Mesendoderm (in vitro differentiated cells): Measurements from ENCODE around the gene TEAD4.
A peak's percentile ranks its signal among the peaks of the same experiment; 100 is the strongest.

Source experiments
- DNase-seq: peaks from one replicate; pipeline ENCODE4 v3.0.0; 2013
- H2AK5ac ChIP-seq: 2 replicates; pipeline ENCODE4 v1.6.1; 2013; ENCODE audit warnings: low read length, inconsistent platforms
- H2BK120ac ChIP-seq: 2 replicates; pipeline ENCODE4 v1.6.1; 2013; ENCODE audit warnings: low read depth, mild to moderate bottlenecking, low read length, moderate library complexity, mixed read lengths
- H2BK15ac ChIP-seq: replicated peaks from 2 replicates; pipeline ENCODE4 v1.6.1; 2013; ENCODE audit warnings: low read depth, mild to moderate bottlenecking, moderate library complexity
- H2BK5ac ChIP-seq: 2 replicates; pipeline ENCODE4 v1.6.1; 2013; ENCODE audit warnings: low read length, inconsistent platforms
- H3K18ac ChIP-seq: 2 replicates; pipeline ENCODE4 v1.6.1; 2013; ENCODE audit warnings: mild to moderate bottlenecking, low read length, mixed read lengths
- H3K23ac ChIP-seq: one replicate; pipeline ENCODE4 v1.6.1; 2013; ENCODE audit warnings: low read length
- H3K27ac ChIP-seq: 2 replicates; pipeline ENCODE4 v1.5.1; 2013; ENCODE audit warnings: low read depth, mild to moderate bottlenecking, inconsistent platforms, low read length, moderate library complexity
- H3K27me3 ChIP-seq: 2 replicates; pipeline ENCODE4 v1.6.1; 2013; ENCODE audit warnings: low read length, control low read depth, mild to moderate bottlenecking, inconsistent platforms; ENCODE audit not compliant: insufficient read depth, poor library complexity
- H3K36me3 ChIP-seq: 2 replicates; pipeline ENCODE4 v1.6.1; 2013; ENCODE audit warnings: low read length, inconsistent platforms; ENCODE audit not compliant: control insufficient read depth, insufficient read depth
- H3K4ac ChIP-seq: one replicate; pipeline ENCODE4 v1.6.1; 2013; ENCODE audit warnings: low read depth, mild to moderate bottlenecking, low read length, moderate library complexity
- H3K4me1 ChIP-seq: 2 replicates; pipeline ENCODE4 v1.6.1; 2013; ENCODE audit warnings: low read depth, low read length, inconsistent platforms; ENCODE audit not compliant: control insufficient read depth
- H3K4me2 ChIP-seq: 2 replicates; pipeline ENCODE4 v1.6.1; 2013; ENCODE audit warnings: low read length
- H3K4me3 ChIP-seq: 2 replicates; pipeline ENCODE4 v1.5.1; 2013; ENCODE audit warnings: mild to moderate bottlenecking, low read length
- H3K56ac ChIP-seq: one replicate; pipeline ENCODE4 v1.6.1; 2013; ENCODE audit warnings: low read length
- H3K79me1 ChIP-seq: 2 replicates; pipeline ENCODE4 v1.6.1; 2013; ENCODE audit warnings: low read length, inconsistent platforms
- H3K79me2 ChIP-seq: 2 replicates; pipeline ENCODE4 v1.6.1; 2013; ENCODE audit warnings: mild to moderate bottlenecking, low read length; ENCODE audit not compliant: control insufficient read depth, insufficient read depth
- H3K9ac ChIP-seq: 2 replicates; pipeline ENCODE4 v1.6.1; 2013; ENCODE audit warnings: low read length, inconsistent platforms
- H4K5ac ChIP-seq: one replicate; pipeline ENCODE4 v1.6.1; 2013; ENCODE audit warnings: low read length
- H4K8ac ChIP-seq: one replicate; pipeline ENCODE4 v1.6.1; 2013; ENCODE audit warnings: low read depth, mild to moderate bottlenecking, control low read depth, low read length, moderate library complexity
- WGBS: extraction: QIAGEN DNeasy Blood & Tissue Kit; methylation state at CpG from one replicate; pipeline ENCODE4 v1.1.7; 2013; ENCODE audit warnings: low lambda C conversion rate, missing lambda C conversion rate; ENCODE audit not compliant: insufficient coverage; ENCODE audit errors: extremely low coverage; 5-methylcytosine and 5-hydroxymethylcytosine counted together

The TEAD4 gene

DNA sequence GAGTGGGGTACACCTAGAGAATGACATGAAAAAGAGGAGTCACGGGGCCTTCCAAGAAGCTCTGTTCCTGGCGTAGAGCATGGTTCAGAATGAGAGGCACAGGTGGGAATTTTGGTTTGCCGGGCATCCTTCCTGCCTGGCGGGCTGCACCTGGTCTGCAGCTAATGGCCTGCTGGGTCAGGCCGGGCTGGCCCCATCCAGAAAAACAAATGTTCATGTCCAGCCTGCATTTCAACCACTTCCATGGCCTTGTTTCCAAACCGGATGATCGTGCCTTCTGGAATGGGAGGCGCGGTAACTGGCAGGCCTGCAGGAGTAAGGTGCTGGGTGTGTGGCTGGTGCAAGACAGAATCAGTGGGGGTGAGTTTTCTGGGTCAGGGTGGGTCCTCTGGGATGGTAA lies 14.4 kb downstream of the TEAD4 start:
- peaks cover 7% of the 10 kb centered on the region for H3K4me1 ChIP-seq
- no peak overlapping the region for H3K23ac ChIP-seq
- no CpG with 5 or more reads among the region's 9 CpGs for WGBS
- no peak for DNase-seq
- H3K56ac ChIP-seq: no peak overlapping the region
- no peak overlapping the region for H2BK15ac ChIP-seq
- H3K36me3 ChIP-seq: peaks cover 3% of the 10 kb centered on the region
- no peak overlapping the region for H3K27ac ChIP-seq
- no peak overlapping the region for H3K18ac ChIP-seq
- no peak overlapping the region for H3K9ac ChIP-seq
- H3K4me3 ChIP-seq: no peak overlapping the region
- H3K79me2 ChIP-seq: peaks cover 75% of the 10 kb centered on the region
- H2AK5ac ChIP-seq: no peak overlapping the region
- H2BK5ac ChIP-seq: no peak overlapping the region
- no peak overlapping the region for H4K5ac ChIP-seq
- H3K4ac ChIP-seq: no peak overlapping the region
- peaks cover 20% of the 10 kb centered on the region for H3K79me1 ChIP-seq
- no peak overlapping the region for H2BK120ac ChIP-seq
- H4K8ac ChIP-seq: no peak overlapping the region
- no peak overlapping the region for H3K4me2 ChIP-seq
- no peaks in the 10 kb centered on the region for H3K27me3 ChIP-seq

DNA sequence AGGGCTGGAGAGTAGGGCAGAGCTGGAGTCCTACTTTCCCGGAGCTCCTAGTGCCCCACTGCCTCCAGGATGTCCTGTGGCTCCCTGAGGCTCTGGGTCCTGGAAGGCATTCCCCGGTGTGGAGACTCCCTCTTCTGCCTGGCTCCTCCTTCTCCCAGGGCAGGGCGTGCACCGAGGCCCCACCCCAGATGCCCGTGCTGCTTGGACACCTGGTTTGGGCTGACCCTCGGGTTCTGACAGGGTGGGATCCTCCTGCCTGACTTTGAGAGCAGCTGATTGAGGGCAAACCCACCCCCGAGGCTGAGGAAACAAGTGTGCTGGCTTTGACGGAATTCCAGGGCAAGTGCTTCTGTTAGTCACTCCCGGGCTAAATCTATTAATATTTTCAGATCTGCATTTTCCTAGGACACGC lies 15.4 kb downstream of the TEAD4 start:
- no peak overlapping the region for H2BK120ac ChIP-seq
- no peaks in the 10 kb centered on the region for H3K27me3 ChIP-seq
- no peak overlapping the region for H3K4me3 ChIP-seq
- H3K9ac ChIP-seq: no peak overlapping the region
- H3K27ac ChIP-seq: no peak overlapping the region
- peaks cover 7% of the 10 kb centered on the region for H3K4me1 ChIP-seq
- WGBS: no CpG with 5 or more reads among the region's 10 CpGs
- H3K56ac ChIP-seq: no peak overlapping the region
- H2BK5ac ChIP-seq: no peak overlapping the region
- H4K8ac ChIP-seq: no peak overlapping the region
- DNase-seq: peak; percentile 40
- no peak overlapping the region for H2BK15ac ChIP-seq
- H3K4ac ChIP-seq: no peak overlapping the region
- H3K23ac ChIP-seq: no peak overlapping the region
- H3K79me2 ChIP-seq: peaks cover 70% of the 10 kb centered on the region
- H3K18ac ChIP-seq: no peak overlapping the region
- H3K79me1 ChIP-seq: peaks cover 21% of the 10 kb centered on the region
- no peak overlapping the region for H4K5ac ChIP-seq
- H3K4me2 ChIP-seq: no peak overlapping the region
- no peak overlapping the region for H2AK5ac ChIP-seq
- no peaks in the 10 kb centered on the region for H3K36me3 ChIP-seq

DNA sequence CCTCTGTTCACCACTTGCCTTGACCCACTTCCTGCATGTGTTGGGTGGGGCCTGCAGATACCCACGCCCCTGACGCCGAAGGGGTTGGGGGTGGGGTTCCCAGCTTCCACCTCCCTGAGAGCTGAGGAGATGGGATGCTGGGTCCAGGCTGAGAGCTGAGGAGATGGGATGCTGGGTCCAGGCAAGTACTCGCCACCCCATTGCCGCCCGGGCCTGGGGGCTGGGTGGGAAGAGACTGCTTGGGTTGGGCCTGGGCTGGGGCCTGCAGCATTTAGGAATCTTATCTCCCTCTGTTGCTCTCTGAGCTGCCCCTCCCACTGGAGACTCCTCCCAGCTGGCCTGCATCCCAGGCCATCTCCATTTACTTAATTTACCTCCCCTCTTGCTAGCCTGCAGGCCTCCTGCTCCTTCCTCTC lies 17.4 kb downstream of the TEAD4 start:
- Histone ChIP-seq H3K4me3 (no peak overlapping the region), H4K5ac (no peak overlapping the region), H3K56ac (peak overlapping the region; percentile 53), H3K4me1 (peaks cover 9% of the 10 kb centered on the region), H3K9ac (no peak overlapping the region), H2BK5ac (peak overlapping the region; percentile 35), H3K36me3 (no peaks in the 10 kb centered on the region), H4K8ac (no peak overlapping the region), H3K79me2 (peaks cover 72% of the 10 kb centered on the region), H3K4me2 (no peak overlapping the region), H2AK5ac (no peak overlapping the region), H3K27ac (peak overlapping the region; percentile 12), H3K4ac (no peak overlapping the region), H3K18ac (no peak overlapping the region), H3K79me1 (peaks cover 26% of the 10 kb centered on the region), H2BK15ac (no peak overlapping the region), H3K27me3 (no peaks in the 10 kb centered on the region), H2BK120ac (no peak overlapping the region), H3K23ac (no peak overlapping the region)
- peak; percentile 68 for DNase-seq
- no CpG with 5 or more reads among the region's 6 CpGs for WGBS

DNA sequence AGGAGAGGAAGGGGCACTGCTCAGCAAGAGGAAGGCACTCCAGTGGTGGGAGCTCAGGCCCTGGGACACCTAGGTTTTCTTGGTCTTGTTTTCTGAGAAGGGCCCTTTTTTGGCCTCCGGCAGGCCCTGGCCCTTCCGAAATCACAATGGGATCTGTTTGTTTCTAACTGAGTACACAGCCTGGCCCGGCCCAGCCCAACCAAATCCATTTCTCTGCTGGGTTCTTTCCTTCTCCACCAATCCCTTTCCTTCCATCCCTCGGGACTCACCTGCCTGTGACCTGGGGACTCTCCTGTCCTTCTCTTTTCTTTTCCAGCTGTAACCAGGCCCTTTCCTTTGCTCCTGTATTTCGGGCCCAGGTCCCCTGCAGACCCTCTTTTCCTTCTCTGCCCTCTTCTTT lies 18.6 kb downstream of the TEAD4 start:
- H2BK15ac ChIP-seq: no peak overlapping the region
- H4K8ac ChIP-seq: no peak overlapping the region
- WGBS: no CpG with 5 or more reads among the region's 5 CpGs
- no peak overlapping the region for H3K4me2 ChIP-seq
- H4K5ac ChIP-seq: no peak overlapping the region
- H3K18ac ChIP-seq: no peak overlapping the region
- H3K27ac ChIP-seq: no peak overlapping the region
- H3K79me1 ChIP-seq: peaks cover 27% of the 10 kb centered on the region
- H3K4me3 ChIP-seq: no peak overlapping the region
- peaks cover 78% of the 10 kb centered on the region for H3K79me2 ChIP-seq
- H3K23ac ChIP-seq: no peak overlapping the region
- peaks cover 9% of the 10 kb centered on the region for H3K4me1 ChIP-seq
- H2AK5ac ChIP-seq: no peak overlapping the region
- H3K27me3 ChIP-seq: no peaks in the 10 kb centered on the region
- H3K56ac ChIP-seq: no peak overlapping the region
- H2BK120ac ChIP-seq: no peak overlapping the region
- H3K9ac ChIP-seq: no peak overlapping the region
- H3K36me3 ChIP-seq: no peaks in the 10 kb centered on the region
- H2BK5ac ChIP-seq: no peak overlapping the region
- no peak for DNase-seq
- no peak overlapping the region for H3K4ac ChIP-seq

DNA sequence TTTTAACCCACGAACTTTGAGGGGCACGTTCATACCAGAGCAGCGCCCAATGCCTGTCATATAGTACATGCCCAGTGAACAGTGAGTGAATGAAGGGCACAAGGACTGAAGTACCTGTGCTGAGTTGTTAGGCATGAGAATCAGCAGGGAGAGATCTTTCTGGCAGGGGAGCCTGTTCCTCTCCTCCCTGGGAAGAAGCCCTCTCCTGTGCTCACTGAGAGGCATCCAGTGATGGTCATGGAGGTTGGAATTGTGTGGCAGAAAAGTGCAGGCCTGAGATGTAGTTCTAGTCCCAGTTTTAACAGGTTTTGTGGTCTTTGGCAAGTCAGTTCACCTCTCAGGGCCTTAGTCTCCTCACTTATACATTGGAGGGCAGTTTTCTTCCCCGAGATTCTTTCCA lies 20.6 kb downstream of the TEAD4 start:
- no CpG with 5 or more reads among the region's 4 CpGs for WGBS
- Histone ChIP-seq H3K27me3 (no peaks in the 10 kb centered on the region), H3K56ac (no peak overlapping the region), H3K9ac (no peak overlapping the region), H3K27ac (no peak overlapping the region), H4K8ac (no peak overlapping the region), H3K23ac (no peak overlapping the region), H3K4me2 (no peak overlapping the region), H2AK5ac (no peak overlapping the region), H3K79me2 (peaks cover 70% of the 10 kb centered on the region), H3K4me1 (peaks cover 9% of the 10 kb centered on the region), H3K4me3 (no peak overlapping the region), H3K18ac (no peak overlapping the region), H2BK15ac (no peak overlapping the region), H3K4ac (no peak overlapping the region), H2BK5ac (no peak overlapping the region), H4K5ac (no peak overlapping the region), H3K79me1 (peaks cover 29% of the 10 kb centered on the region), H2BK120ac (no peak overlapping the region), H3K36me3 (no peaks in the 10 kb centered on the region)
- no peak for DNase-seq

DNA sequence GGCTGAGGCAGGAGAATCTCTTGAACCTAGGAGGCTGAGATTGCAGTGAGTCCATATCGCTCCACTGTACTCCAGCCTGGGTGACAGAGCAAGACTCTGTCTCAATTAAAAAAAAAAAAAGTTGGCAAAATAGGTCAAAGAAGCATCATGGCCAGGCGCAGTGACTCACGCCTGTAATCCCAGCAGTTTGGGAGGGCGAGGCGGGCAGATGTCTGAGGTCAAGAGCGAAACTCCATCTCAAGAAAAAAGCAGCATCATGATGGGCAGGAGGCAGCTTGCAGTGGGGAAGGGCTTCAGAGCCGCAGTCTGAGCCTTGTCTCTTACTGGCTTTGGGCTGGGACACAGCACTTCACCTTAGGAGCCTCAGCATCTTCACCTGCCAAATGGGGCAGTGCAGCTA lies 21.4 kb downstream of the TEAD4 start:
- H2BK15ac ChIP-seq: no peak overlapping the region
- no peak overlapping the region for H3K4me3 ChIP-seq
- H2AK5ac ChIP-seq: no peak overlapping the region
- no CpG with 5 or more reads among the region's 7 CpGs for WGBS
- no peak overlapping the region for H3K23ac ChIP-seq
- no peak overlapping the region for H3K27ac ChIP-seq
- H3K56ac ChIP-seq: no peak overlapping the region
- peaks cover 69% of the 10 kb centered on the region for H3K79me2 ChIP-seq
- no peak overlapping the region for H2BK120ac ChIP-seq
- H3K18ac ChIP-seq: no peak overlapping the region
- H3K36me3 ChIP-seq: no peaks in the 10 kb centered on the region
- H3K4ac ChIP-seq: no peak overlapping the region
- H2BK5ac ChIP-seq: no peak overlapping the region
- no peak overlapping the region for H4K8ac ChIP-seq
- no peak overlapping the region for H3K9ac ChIP-seq
- peaks cover 9% of the 10 kb centered on the region for H3K4me1 ChIP-seq
- DNase-seq: no peak
- no peaks in the 10 kb centered on the region for H3K27me3 ChIP-seq
- H3K4me2 ChIP-seq: no peak overlapping the region
- H3K79me1 ChIP-seq: peaks cover 29% of the 10 kb centered on the region
- no peak overlapping the region for H4K5ac ChIP-seq
